Activated T-cell treated with anti-CD3 and anti-CD28 coated beads for 48 hours (primary cell): ENCODE measurements around the gene LSM14B.
A peak's percentile ranks its signal among the peaks of the same experiment; 100 is the strongest.

Source experiments
- DNase-seq: peaks from one replicate; pipeline ENCODE4 v3.0.0-alpha.2; 2020; ENCODE audit warnings: low read depth

LSM14B gene

GRCh38 chr20:62132421-62132820 lies 10.1 kb downstream of the LSM14B start:
- DNase-seq, result no peak

- DNase-seq, result no peak
Observed at GRCh38 chr20:62133051-62133845, 11.0 kb downstream of the LSM14B start.

GRCh38 chr20:62133864-62134263 lies 11.6 kb downstream of the LSM14B start:
- DNase-seq, result no peak

GRCh38 chr20:62134735-62135231 lies 12.5 kb downstream of the LSM14B start:
- DNase-seq, result no peak

GRCh38 chr20:62135573-62136266 lies 13.4 kb downstream of the LSM14B start:
- no peak for DNase-seq

- DNase-seq, result peak; percentile 51
Observed at GRCh38 chr20:62136283-62137091, 14.2 kb downstream of the LSM14B start.

- DNase-seq, result no peak
Observed at GRCh38 chr20:62137092-62137384, 14.8 kb downstream of the LSM14B start.

GRCh38 chr20:62137478-62138203 lies 15.4 kb downstream of the LSM14B start:
- no peak for DNase-seq

GRCh38 chr20:62138204-62138543 lies 15.9 kb downstream of the LSM14B start:
- DNase-seq, result no peak

- DNase-seq, result no peak
Observed at GRCh38 chr20:62138912-62139311, 16.6 kb downstream of the LSM14B start.

GRCh38 chr20:62139636-62140035 lies 17.4 kb downstream of the LSM14B start:
- no peak for DNase-seq

GRCh38 chr20:62141043-62141396 lies 18.7 kb downstream of the LSM14B start:
- DNase-seq, result no peak

GRCh38 chr20:62141397-62142251 lies 19.3 kb downstream of the LSM14B start:
- no peak for DNase-seq

- DNase-seq, result no peak
Observed at GRCh38 chr20:62142252-62143080, 20.2 kb downstream of the LSM14B start.

- peak; percentile 85 for DNase-seq
Observed at GRCh38 chr20:62143081-62143956, 21.0 kb downstream of the LSM14B start, which contains the start of the genes PSMA7 and SS18L1. Gene PSMA7 (minus strand): TSS chr20:62143394. CDS start chr20:62143303, 91 bp downstream. Gene SS18L1 (plus strand): TSS chr20:62143769. CDS start chr20:62143821, 52 bp downstream.

GRCh38 chr20:62143957-62144825 lies 21.9 kb downstream of the LSM14B start:
- peak; percentile 61 for DNase-seq

- DNase-seq, result no peak
Observed at GRCh38 chr20:62145688-62146018, 23.4 kb downstream of the LSM14B start.
